Measurements from ENCODE around the gene SLC24A3. TPM values are rescaled to one million over a fixed set of nuclear protein-coding genes. Genes with fewer than 3 reads are reported as not detected.

The SLC24A3 gene
- total and polyA plus RNA-seq, 2 of the 13 experiments (the other 11 are each of a cell fraction or from before 2014, with no cell fraction given), result not detected

DNA sequence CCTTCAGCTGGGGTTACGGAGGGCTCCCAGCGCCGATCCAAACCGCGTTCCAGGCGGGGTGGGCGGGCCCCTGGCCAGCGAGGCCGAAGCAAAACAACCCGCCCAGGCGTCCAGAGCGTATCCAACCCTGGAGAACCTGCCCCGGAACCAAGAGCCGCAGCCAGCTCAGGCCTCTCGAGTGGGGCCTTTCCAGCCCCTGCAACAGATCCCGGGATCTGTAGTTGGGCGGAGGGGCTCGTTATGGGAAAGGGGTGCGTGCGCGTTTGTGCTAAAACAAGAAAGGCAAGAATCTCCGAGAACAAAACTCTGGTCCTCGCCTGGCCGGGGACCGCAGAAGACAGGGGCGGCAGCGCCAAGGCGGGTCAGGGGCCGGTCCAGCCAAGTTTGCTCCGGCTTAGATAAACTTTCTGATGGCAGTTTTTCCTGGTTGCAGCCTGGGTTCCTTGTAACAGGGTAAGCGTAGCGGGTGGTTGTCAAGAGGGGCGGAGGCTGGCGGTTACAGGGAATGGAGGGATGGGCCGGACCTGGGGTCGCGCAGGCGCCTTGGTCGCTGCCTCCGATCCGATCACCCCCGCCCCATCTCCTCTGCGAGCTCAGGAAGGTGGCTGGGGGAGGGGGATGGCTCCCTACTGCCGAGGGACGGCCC lies 545.2 kb downstream of the SLC24A3 start:
- H3K27ac ChIP-seq (ENCODE audit: extremely low read length, insufficient read depth, low read length), result peak overlapping the region; percentile 61
- CTCF ChIA-PET (ENCODE audit: low intra/inter-chr PET ratio, low total read pairs), result no interaction called here
- intact Hi-C loops (cut with micrococcal nuclease; ENCODE audit: unreplicated experiment), result loop anchor here (2.0 to 10.0 kb wide), 2 partner anchors 65 to 153 kb away; no protein-coding TSS in a partner anchor
- TF ChIP-seq, protein P1, sequence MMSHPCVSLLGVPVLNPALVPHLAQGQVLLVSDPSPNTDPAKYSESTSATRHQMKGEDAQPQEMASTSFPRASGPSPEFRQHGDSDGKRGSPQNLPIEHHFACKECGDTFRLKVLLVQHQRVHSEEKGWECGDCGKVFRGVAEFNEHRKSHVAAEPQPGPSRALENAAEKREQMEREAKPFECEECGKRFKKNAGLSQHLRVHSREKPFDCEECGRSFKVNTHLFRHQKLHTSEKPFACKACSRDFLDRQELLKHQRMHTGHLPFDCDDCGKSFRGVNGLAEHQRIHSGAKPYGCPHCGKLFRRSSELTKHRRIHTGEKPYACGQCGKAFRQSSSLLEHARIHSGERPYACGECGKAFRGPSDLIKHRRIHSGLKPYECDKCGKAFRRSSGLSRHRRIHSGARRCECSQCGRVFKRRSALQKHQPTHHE (CRISPR knock-in tag; IDR thresholded peaks at IDR 0.05; ENCODE audit: borderline replicate concordance), result peak; percentile 56; the same call in 1 of the 2 replicates
- no peak for TF ChIP-seq CBX2 (IDR thresholded peaks at IDR 0.05; ENCODE audit: low read depth, low read length)
- TF ChIP-seq CBX2 (CRISPR knock-in tag; IDR thresholded peaks at IDR 0.05; ENCODE audit: low read depth), result peak; percentile 70; the same call in 1 of the 2 replicates
- TF ChIP-seq, protein P2, sequence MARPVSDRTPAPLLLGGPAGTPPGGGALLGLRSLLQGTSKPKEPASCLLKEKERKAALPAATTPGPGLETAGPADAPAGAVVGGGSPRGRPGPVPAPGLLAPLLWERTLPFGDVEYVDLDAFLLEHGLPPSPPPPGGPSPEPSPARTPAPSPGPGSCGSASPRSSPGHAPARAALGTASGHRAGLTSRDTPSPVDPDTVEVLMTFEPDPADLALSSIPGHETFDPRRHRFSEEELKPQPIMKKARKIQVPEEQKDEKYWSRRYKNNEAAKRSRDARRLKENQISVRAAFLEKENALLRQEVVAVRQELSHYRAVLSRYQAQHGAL (CRISPR knock-in tag; IDR thresholded peaks at IDR 0.05; ENCODE audit: not compliant biosample characterization), result peak; percentile 18
- TF ChIP-seq PAF1 (CRISPR knock-in tag; IDR thresholded peaks at IDR 0.05), result no peak
- no peak for TF ChIP-seq KMT2A (CRISPR knock-in tag; IDR thresholded peaks at IDR 0.05)
- 0 out of 2 replicates have a peak, but pooled peaks have one; percentile 7 for TF ChIP-seq NFYC (CRISPR knock-in tag; IDR thresholded peaks at IDR 0.05)
- TF ChIP-seq EP300 (IDR thresholded peaks at IDR 0.05; ENCODE audit: low read depth in 2 of 2, low read length in 2 of 2), result no peak; a peak in 1 of 4 replicates
- TF ChIP-seq EP300 (CRISPR knock-in tag; IDR thresholded peaks at IDR 0.05; ENCODE audit: borderline replicate concordance), result 0 out of 2 replicates have a peak, but pooled peaks have one; percentile 24
- 0 out of 2 replicates have a peak, but pooled peaks have one; percentile 16 for TF ChIP-seq ATF7-NPFF (CRISPR knock-in tag; IDR thresholded peaks at IDR 0.05; ENCODE audit: low read depth)
- peak; percentile 85 for TF ChIP-seq WIZ (CRISPR knock-in tag; IDR thresholded peaks at IDR 0.05)
- no peak for TF ChIP-seq ZFP62 (CRISPR knock-in tag; IDR thresholded peaks at IDR 0.05)
- no peak for TF ChIP-seq ZNF180 (CRISPR knock-in tag; IDR thresholded peaks at IDR 0.05; ENCODE audit: borderline replicate concordance, low read depth)
- no peak for TF ChIP-seq ZNF33A (CRISPR knock-in tag; IDR thresholded peaks at IDR 0.05; ENCODE audit: borderline replicate concordance)
- peak; percentile 20; the same call in 1 of the 2 replicates for TF ChIP-seq SP5 (CRISPR knock-in tag; IDR thresholded peaks at IDR 0.05; ENCODE audit: borderline replicate concordance, low read depth)
- TF ChIP-seq, protein P3, sequence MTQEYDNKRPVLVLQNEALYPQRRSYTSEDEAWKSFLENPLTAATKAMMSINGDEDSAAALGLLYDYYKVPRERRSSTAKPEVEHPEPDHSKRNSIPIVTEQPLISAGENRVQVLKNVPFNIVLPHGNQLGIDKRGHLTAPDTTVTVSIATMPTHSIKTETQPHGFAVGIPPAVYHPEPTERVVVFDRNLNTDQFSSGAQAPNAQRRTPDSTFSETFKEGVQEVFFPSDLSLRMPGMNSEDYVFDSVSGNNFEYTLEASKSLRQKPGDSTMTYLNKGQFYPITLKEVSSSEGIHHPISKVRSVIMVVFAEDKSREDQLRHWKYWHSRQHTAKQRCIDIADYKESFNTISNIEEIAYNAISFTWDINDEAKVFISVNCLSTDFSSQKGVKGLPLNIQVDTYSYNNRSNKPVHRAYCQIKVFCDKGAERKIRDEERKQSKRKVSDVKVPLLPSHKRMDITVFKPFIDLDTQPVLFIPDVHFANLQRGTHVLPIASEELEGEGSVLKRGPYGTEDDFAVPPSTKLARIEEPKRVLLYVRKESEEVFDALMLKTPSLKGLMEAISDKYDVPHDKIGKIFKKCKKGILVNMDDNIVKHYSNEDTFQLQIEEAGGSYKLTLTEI (CRISPR knock-in tag; conservative IDR thresholded peaks at IDR 0.05), result no peak
- no peak; the same call in 1 of the 2 replicates for TF ChIP-seq KLF11 (CRISPR knock-in tag; IDR thresholded peaks at IDR 0.05)
- TF ChIP-seq REPIN1 (CRISPR knock-in tag; IDR thresholded peaks at IDR 0.05; ENCODE audit: borderline replicate concordance, low read depth), result no peak

More for the DNA sequence above, 545.2 kb downstream of the SLC24A3 start:
- H3K27me3 ChIP-seq (ENCODE audit: control insufficient read depth in 1 of 2, insufficient read depth in 2 of 2, low read length in 2 of 2), result peaks cover 0 to 24% of the 10 kb centered on the region in 2 experiments; a peak in 3 of 5 replicates
- TSS peak; percentile 84 for BruUV-seq (replicated peaks)
- peak overlapping the region; percentile 73 for H3K9ac ChIP-seq (ENCODE audit: insufficient read depth, low read depth, low read length)
- peak overlapping the region; percentile 50 for H2AFZ ChIP-seq (ENCODE audit: low read length)
- in situ Hi-C loops (cut with HindIII; ENCODE audit: extremely low pct_ligation_motif_present, low pct_unique_long_range_greater_than_20kb), result loop anchor here (5.0 kb wide), 1 partner anchor 65 kb away; no protein-coding TSS in a partner anchor
- no peaks in the 10 kb centered on the region for H3K9me3 ChIP-seq (ENCODE audit: low read length)
- H3K4me2 ChIP-seq (ENCODE audit: low read depth, low read length), result peak overlapping the region; percentile 90
- DNase-seq (ENCODE audit: low spot score), result peak; percentile 86
- peak overlapping the region; percentile 61 to 85 (median 70) for H3K4me3 ChIP-seq (replicated peaks in 1 of 3; ENCODE audit: insufficient read depth in 1 of 3, low read depth in 2 of 3, low read length in 3 of 3)
- H3K36me3 ChIP-seq (replicated peaks in 1 of 2; ENCODE audit: control insufficient read depth in 1 of 2, insufficient read depth in 2 of 2, low read length in 2 of 2), result no peaks in the 10 kb centered on the region
- no peak for FAIRE-seq
- POLR2A ChIA-PET, result interaction anchor here (0.6 to 3.9 kb wide), 17 partner anchors 10 to 1173 kb away, joined by 3 to 20 read pairs (median 4); partner anchors contain the start of genes CFAP61 and CRNKL1
- ATAC-seq, result peak; percentile 82
- H4K20me1 ChIP-seq (ENCODE audit: insufficient read depth, low read length), result no peaks in the 10 kb centered on the region
- no peaks in the 10 kb centered on the region for H3K79me2 ChIP-seq (ENCODE audit: insufficient read depth, low read length)
- peaks cover 37% of the 10 kb centered on the region for H3K4me1 ChIP-seq (ENCODE audit: insufficient read depth, low read length)
- WGBS (ENCODE audit: low lambda C conversion rate), result 1% methylated on average over 33 of the region's 45 CpGs
